ENCODE data around the gene PLA2G4D. TPM values are rescaled to one million over a fixed set of nuclear protein-coding genes. Genes with fewer than 3 reads are reported as not detected.

PLA2G4D gene
- total RNA-seq, 2 donors from 2014 or later = not detected

- Histone ChIP-seq H3K27ac (no peak overlapping the region), H3K27me3 (replicated peaks; ENCODE audit: insufficient read depth) (no peaks in the 10 kb centered on the region), H3K9me3 (no peaks in the 10 kb centered on the region), H3K4me3 (no peak overlapping the region), H3K4me1 (ENCODE audit: control insufficient read depth in 1 of 2, low read depth in 2 of 2) (no peaks in the 10 kb centered on the region), H3K36me3 (no peaks in the 10 kb centered on the region)
- no peak for TF ChIP-seq CTCF (IDR thresholded peaks at IDR 0.05)
- no peak for DNase-seq (ENCODE audit: low spot score)
- ATAC-seq (ENCODE audit: insufficient number of reproducible peaks, low FRiP score, low read depth) = no peak
Observed at GRCh38 chr15:42107473-42107872, 13.1 kb upstream of the PLA2G4D start.

GRCh38 chr15:42106288-42106687 is 11.9 kb upstream of the PLA2G4D start:
- no peak for TF ChIP-seq CTCF (IDR thresholded peaks at IDR 0.05)
- H3K4me1 ChIP-seq (ENCODE audit: control insufficient read depth in 1 of 2, low read depth in 2 of 2) = no peaks in the 10 kb centered on the region
- H3K36me3 ChIP-seq = no peaks in the 10 kb centered on the region
- no peak overlapping the region for H3K4me3 ChIP-seq
- no peak for ATAC-seq (ENCODE audit: insufficient number of reproducible peaks, low FRiP score, low read depth)
- H3K27ac ChIP-seq = no peak overlapping the region
- H3K27me3 ChIP-seq (replicated peaks; ENCODE audit: insufficient read depth) = no peaks in the 10 kb centered on the region
- H3K9me3 ChIP-seq = no peaks in the 10 kb centered on the region
- no peak for DNase-seq (ENCODE audit: low spot score)

- H3K9me3 ChIP-seq = no peaks in the 10 kb centered on the region
- H3K36me3 ChIP-seq = no peaks in the 10 kb centered on the region
- no peak for TF ChIP-seq CTCF (IDR thresholded peaks at IDR 0.05)
- ATAC-seq (ENCODE audit: insufficient number of reproducible peaks, low FRiP score, low read depth) = no peak
- DNase-seq (ENCODE audit: low spot score) = no peak
- H3K27ac ChIP-seq = no peak overlapping the region
- no peaks in the 10 kb centered on the region for H3K4me1 ChIP-seq (ENCODE audit: control insufficient read depth in 1 of 2, low read depth in 2 of 2)
- no peak overlapping the region for H3K4me3 ChIP-seq
- H3K27me3 ChIP-seq (replicated peaks; ENCODE audit: insufficient read depth) = no peaks in the 10 kb centered on the region
Observed at GRCh38 chr15:42104095-42104891, 9.9 kb upstream of the PLA2G4D start.

DNA sequence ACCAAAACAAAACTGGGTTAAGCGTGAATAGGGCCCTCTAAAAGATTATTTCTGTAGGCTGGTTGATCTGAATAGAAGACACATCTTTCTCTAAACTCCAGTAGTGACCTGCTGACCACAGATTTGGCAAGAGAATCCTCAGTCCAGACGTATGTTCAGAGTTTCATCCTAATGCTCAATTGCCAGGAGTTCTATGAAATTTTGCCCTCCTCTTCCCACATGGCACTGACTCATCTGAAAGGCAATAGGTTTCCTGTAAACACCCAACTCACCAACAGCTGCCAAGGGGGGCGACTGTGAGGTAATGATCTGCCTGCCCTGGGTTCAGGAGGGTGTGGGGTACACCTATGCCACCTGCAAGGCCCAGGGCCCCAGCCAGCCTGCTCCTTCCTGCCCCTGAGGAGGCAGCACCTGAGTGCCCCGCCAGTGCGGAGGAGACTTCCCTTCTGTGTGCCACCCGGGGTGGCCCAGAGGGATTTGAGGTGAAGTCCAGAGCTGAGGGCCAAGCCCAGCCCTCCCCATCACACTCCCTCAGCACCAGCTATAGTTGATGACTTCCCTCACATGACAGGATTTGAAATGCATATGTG is 8.4 kb upstream of the PLA2G4D start:
- H3K36me3 ChIP-seq = no peaks in the 10 kb centered on the region
- H3K9me3 ChIP-seq = no peaks in the 10 kb centered on the region
- H3K27ac ChIP-seq = no peak overlapping the region
- H3K27me3 ChIP-seq (replicated peaks; ENCODE audit: insufficient read depth) = no peaks in the 10 kb centered on the region
- ATAC-seq (ENCODE audit: insufficient number of reproducible peaks, low FRiP score, low read depth) = no peak
- no peak for DNase-seq (ENCODE audit: low spot score)
- H3K4me3 ChIP-seq = no peak overlapping the region
- no peak for TF ChIP-seq CTCF (IDR thresholded peaks at IDR 0.05)
- no peaks in the 10 kb centered on the region for H3K4me1 ChIP-seq (ENCODE audit: control insufficient read depth in 1 of 2, low read depth in 2 of 2)

DNA sequence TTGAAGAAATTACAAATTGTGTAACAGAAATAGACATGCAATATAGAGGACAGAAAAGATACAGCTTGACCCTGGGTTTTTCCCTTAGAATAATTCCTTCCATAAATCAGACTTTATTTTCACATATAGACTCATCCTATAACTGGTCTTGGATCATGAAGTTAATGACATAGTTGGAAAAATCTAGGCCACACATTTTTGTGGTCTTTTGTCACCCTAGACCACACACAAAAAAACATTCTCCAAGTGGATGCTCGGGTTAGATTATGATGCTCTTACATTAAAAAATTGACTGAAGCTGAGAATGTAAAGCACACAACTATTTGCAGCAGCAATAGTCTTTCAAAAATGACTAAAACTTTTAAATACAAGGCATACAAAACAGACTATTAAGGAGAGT is 7.5 kb upstream of the PLA2G4D start:
- Histone ChIP-seq H3K27me3 (replicated peaks; ENCODE audit: insufficient read depth) (no peaks in the 10 kb centered on the region), H3K36me3 (no peaks in the 10 kb centered on the region), H3K27ac (no peak overlapping the region), H3K4me3 (no peak overlapping the region), H3K4me1 (ENCODE audit: control insufficient read depth in 1 of 2, low read depth in 2 of 2) (no peaks in the 10 kb centered on the region), H3K9me3 (no peaks in the 10 kb centered on the region)
- no peak for TF ChIP-seq CTCF (IDR thresholded peaks at IDR 0.05)
- DNase-seq (ENCODE audit: low spot score) (no peak), ATAC-seq (ENCODE audit: insufficient number of reproducible peaks, low FRiP score, low read depth) (no peak)

Data from thoracic aorta (tissue), 2 donors.